CD14-positive monocyte (primary cell): ENCODE data around the gene SP9. TPM values are rescaled to one million over a fixed set of nuclear protein-coding genes. Genes with fewer than 3 reads are reported as not detected.
A peak's percentile ranks its signal among the peaks of the same experiment; 100 is the strongest.
"Not testable (repeated sequence)": the region's sequence is repeated elsewhere in the genome, so short reads cannot be mapped to it uniquely, and the experiment has no call there.

Experiments used
- DNase-seq, 3 donors: peaks; one replicate each; pipeline ENCODE4 v3.0.0-alpha.2; 2011 to 2022
- H2AFZ ChIP-seq: 2 replicates; pipeline ENCODE4 v1.6.0; 2012; ENCODE audit warnings: mild to moderate bottlenecking, low read depth, low read length, inconsistent platforms; ENCODE audit not compliant: insufficient read depth, poor library complexity, severe bottlenecking
- H3K27ac ChIP-seq, 2 donors: 1 replicate in 1 of 2; 2 replicates in 1 of 2; pipeline ENCODE4 v1.5.1; 2012 to 2013; ENCODE audit warnings: low read length in 2 of 2, control low read depth in 1 of 2, inconsistent platforms in 1 of 2, low read depth in 1 of 2, mild to moderate bottlenecking in 1 of 2
- H3K27me3 ChIP-seq, 2 donors: one replicate each; pipeline versions ENCODE4 v1.6.0 to v1.6.1; 2011 to 2013; ENCODE audit warnings: low read length in 2 of 2; ENCODE audit not compliant: control insufficient read depth in 2 of 2, insufficient read depth in 2 of 2
- H3K36me3 ChIP-seq, 2 donors: replicated peaks in 1 of 2; 1 replicate in 1 of 2; 2 replicates in 1 of 2; pipeline versions ENCODE4 v1.5.1 to v1.6.1; 2012 to 2013; ENCODE audit warnings: low read length in 2 of 2, control low read depth in 1 of 2, inconsistent platforms in 1 of 2, mild to moderate bottlenecking in 1 of 2; ENCODE audit not compliant: insufficient read depth in 2 of 2, control insufficient read depth in 1 of 2
- H3K4me1 ChIP-seq, 2 donors: 1 replicate in 1 of 2; 2 replicates in 1 of 2; pipeline versions ENCODE4 v1.5.1 to v1.6.1; 2012 to 2013; ENCODE audit warnings: low read length in 2 of 2, control low read depth in 1 of 2, inconsistent platforms in 1 of 2, mild to moderate bottlenecking in 1 of 2, moderate library complexity in 1 of 2; ENCODE audit not compliant: insufficient read depth in 2 of 2, control insufficient read depth in 1 of 2
- H3K4me2 ChIP-seq: replicated peaks from 2 replicates; pipeline ENCODE3; 2012; ENCODE audit warnings: low read length, moderate library complexity, mild to moderate bottlenecking; ENCODE audit not compliant: poor library complexity, severe bottlenecking; ENCODE audit errors: extremely low read depth
- H3K4me3 ChIP-seq, 3 experiments: fragments of 200-600 bp in 1 of 3; sonication (generic) in 1 of 3; replicated peaks in 1 of 3; 1 replicate in 2 of 3; 2 replicates in 1 of 3; pipeline ENCODE4 v1.5.1; 2011 to 2013; ENCODE audit warnings: low read length in 3 of 3, mild to moderate bottlenecking in 3 of 3, control low read depth in 2 of 3, low read depth in 2 of 3, inconsistent platforms in 1 of 3, moderate library complexity in 1 of 3
- H3K79me2 ChIP-seq: 2 replicates; pipeline ENCODE4 v1.6.0; 2012; ENCODE audit warnings: mild to moderate bottlenecking, control low read depth, inconsistent platforms, low read length, moderate library complexity; ENCODE audit not compliant: insufficient read depth
- H3K9ac ChIP-seq: 2 replicates; pipeline ENCODE4 v1.6.0; 2017; ENCODE audit warnings: low read length, mild to moderate bottlenecking; ENCODE audit not compliant: insufficient read depth, poor library complexity, severe bottlenecking
- H3K9me3 ChIP-seq, 2 donors: replicated peaks in 1 of 2; 1 replicate in 1 of 2; 2 replicates in 1 of 2; pipeline versions ENCODE4 v1.5.1 to v1.6.1; 2012 to 2013; ENCODE audit warnings: low read length in 2 of 2, control low read depth in 1 of 2; ENCODE audit not compliant: control insufficient read depth in 1 of 2, insufficient read depth in 1 of 2
- H4K20me1 ChIP-seq: 2 replicates; pipeline ENCODE4 v1.6.0; 2012; ENCODE audit warnings: mild to moderate bottlenecking, low read length, control low read depth, moderate library complexity; ENCODE audit not compliant: insufficient read depth
- H3K27ac Mint-ChIP-seq, 7 donors: one replicate each; pipeline ENCODE4 v1.8.0; 2020; ENCODE audit warnings: mild to moderate bottlenecking in 7 of 7, mixed read lengths in 7 of 7, moderate library complexity in 6 of 7, inconsistent platforms in 2 of 7
- H3K27me3 Mint-ChIP-seq, 3 donors: one replicate each; pipeline ENCODE4 v1.8.0; 2021 to 2022; ENCODE audit warnings: low read depth in 3 of 3, mild to moderate bottlenecking in 3 of 3, mixed read lengths in 3 of 3, moderate library complexity in 3 of 3, inconsistent platforms in 1 of 3
- H3K36me3 Mint-ChIP-seq, 2 donors: one replicate each; pipeline ENCODE4 v1.8.0; 2020; ENCODE audit warnings: mixed read lengths in 2 of 2, inconsistent platforms in 1 of 2, mild to moderate bottlenecking in 1 of 2
- H3K4me1 Mint-ChIP-seq: one replicate; pipeline ENCODE4 v1.8.0; 2020; ENCODE audit warnings: mild to moderate bottlenecking, mixed read lengths
- H3K4me3 Mint-ChIP-seq, 2 donors: one replicate each; pipeline ENCODE4 v1.8.0; 2020; ENCODE audit warnings: mild to moderate bottlenecking in 2 of 2, mixed read lengths in 2 of 2, moderate library complexity in 1 of 2
- H3K9me3 Mint-ChIP-seq, 7 donors: one replicate each; pipeline ENCODE4 v1.8.0; 2020 to 2022; ENCODE audit warnings: mixed read lengths in 7 of 7, mild to moderate bottlenecking in 6 of 7, moderate library complexity in 6 of 7, inconsistent platforms in 2 of 7
- WGBS: methylation state at CpG from one replicate; pipeline ENCODE4 v1.1.5; 2013; ENCODE audit warnings: missing lambda C conversion rate; ENCODE audit not compliant: insufficient coverage; 5-methylcytosine and 5-hydroxymethylcytosine counted together
- intact Hi-C, 2 donors: fragments of 100-400 bp; cut with micrococcal nuclease; formaldehyde crosslinking; loops; one replicate each; pipeline versions ENCODE4 v1.15.0 to v1.15.1; 2023
- polyA plus RNA-seq, 3 donors: library from polyadenylated mRNA; depleted of rRNA in 1 of 3; unstranded in 2 of 3; stranded (reverse) in 1 of 3; fragments of 300-500 nt in 2 of 3; fragments of >200 nt in 1 of 3; fragmentation: Illumina TruSeq in 2 of 3; gene quantifications; 1 replicate in 2 of 3; 2 replicates in 1 of 3; pipeline ENCODE4 v1.2.3, GENCODE V29; 2012 to 2021
- TF ChIP-seq, protein P1 (sequence below): fragments of 200-600 bp; IDR thresholded peaks from one replicate; pipeline ENCODE4 v1.8.0; 2022; ENCODE audit warnings: antibody characterized with exemption, mild to moderate bottlenecking

The SP9 gene
- polyA plus RNA-seq, 3 donors: not detected

DNA sequence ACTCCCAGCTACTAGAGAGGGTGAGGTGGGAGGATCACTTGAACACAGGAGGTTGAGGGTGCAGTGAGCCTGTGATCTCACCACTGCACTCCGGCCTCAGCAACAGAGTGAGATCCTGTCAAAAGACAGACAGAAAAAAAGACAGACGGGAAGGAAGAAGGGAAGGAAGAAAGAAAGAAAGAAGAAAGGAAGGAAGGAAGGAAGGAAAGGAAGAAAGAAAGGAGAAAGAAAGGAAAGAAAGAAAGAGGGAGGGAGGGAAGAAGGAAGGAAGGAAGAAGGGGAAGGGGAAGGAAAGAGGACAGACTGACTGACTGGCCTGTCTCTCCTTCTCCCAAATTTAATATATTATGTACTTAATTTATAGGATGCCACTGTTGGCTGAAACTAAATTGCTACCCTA, 21.6 kb downstream of the SP9 start:
- H3K4me2 ChIP-seq: no peak overlapping the region
- peaks cover 19 to 47% of the 10 kb centered on the region in 2 donors for H3K36me3 ChIP-seq
- no peak for DNase-seq
- no peaks in the 10 kb centered on the region for H3K27me3 Mint-ChIP-seq
- H3K9me3 Mint-ChIP-seq: peaks cover 0 to 3% (median 0%) of the 10 kb centered on the region in 7 donors
- intact Hi-C loops: no loop called here
- TF ChIP-seq, protein P1, sequence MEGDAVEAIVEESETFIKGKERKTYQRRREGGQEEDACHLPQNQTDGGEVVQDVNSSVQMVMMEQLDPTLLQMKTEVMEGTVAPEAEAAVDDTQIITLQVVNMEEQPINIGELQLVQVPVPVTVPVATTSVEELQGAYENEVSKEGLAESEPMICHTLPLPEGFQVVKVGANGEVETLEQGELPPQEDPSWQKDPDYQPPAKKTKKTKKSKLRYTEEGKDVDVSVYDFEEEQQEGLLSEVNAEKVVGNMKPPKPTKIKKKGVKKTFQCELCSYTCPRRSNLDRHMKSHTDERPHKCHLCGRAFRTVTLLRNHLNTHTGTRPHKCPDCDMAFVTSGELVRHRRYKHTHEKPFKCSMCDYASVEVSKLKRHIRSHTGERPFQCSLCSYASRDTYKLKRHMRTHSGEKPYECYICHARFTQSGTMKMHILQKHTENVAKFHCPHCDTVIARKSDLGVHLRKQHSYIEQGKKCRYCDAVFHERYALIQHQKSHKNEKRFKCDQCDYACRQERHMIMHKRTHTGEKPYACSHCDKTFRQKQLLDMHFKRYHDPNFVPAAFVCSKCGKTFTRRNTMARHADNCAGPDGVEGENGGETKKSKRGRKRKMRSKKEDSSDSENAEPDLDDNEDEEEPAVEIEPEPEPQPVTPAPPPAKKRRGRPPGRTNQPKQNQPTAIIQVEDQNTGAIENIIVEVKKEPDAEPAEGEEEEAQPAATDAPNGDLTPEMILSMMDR: no peak
- no peak overlapping the region for H3K27ac ChIP-seq
- no peak overlapping the region for H2AFZ ChIP-seq
- H3K36me3 Mint-ChIP-seq: peaks cover 37 to 50% of the 10 kb centered on the region in 2 donors
- no peaks in the 10 kb centered on the region for H3K9me3 ChIP-seq
- no peaks in the 10 kb centered on the region for H3K79me2 ChIP-seq
- no peaks in the 10 kb centered on the region for H3K27me3 ChIP-seq
- no peak overlapping the region for H3K9ac ChIP-seq
- no peaks in the 10 kb centered on the region for H3K4me1 ChIP-seq
- H4K20me1 ChIP-seq: peaks cover 37% of the 10 kb centered on the region
- 86% methylated on average over 1 of the region's 2 CpGs for WGBS
- H3K4me3 ChIP-seq: no peak overlapping the region
- H3K4me1 Mint-ChIP-seq: no peaks in the 10 kb centered on the region
- peak overlapping the region in 2 of 7 donors; percentile 2 to 9 for H3K27ac Mint-ChIP-seq
- H3K4me3 Mint-ChIP-seq: no peak overlapping the region

DNA sequence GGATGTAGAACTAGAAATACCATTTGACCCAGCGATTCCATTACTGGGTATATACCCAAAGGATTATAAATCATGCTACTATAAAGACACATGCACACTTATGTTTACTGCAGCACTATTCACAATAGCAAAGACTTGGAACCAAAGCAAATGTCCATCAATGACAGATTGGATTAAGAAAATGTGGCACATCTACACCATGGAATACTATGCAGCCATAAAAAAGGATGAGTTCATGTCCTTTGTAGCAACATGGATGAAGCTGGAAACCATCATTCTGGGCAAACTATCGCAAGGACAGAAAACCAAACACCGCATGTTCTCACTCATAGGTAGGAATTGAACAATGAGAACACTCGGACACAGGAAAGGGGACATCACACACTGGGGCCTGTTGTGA, 24.9 kb downstream of the SP9 start:
- Mint-ChIP-seq H3K36me3 (peaks cover 49 to 63% of the 10 kb centered on the region in 2 donors), H3K9me3 (peaks cover 0 to 16% (median 11%) of the 10 kb centered on the region in 7 donors)
- H3K4me2 ChIP-seq, DNase-seq, H3K27me3 ChIP-seq, H3K27ac Mint-ChIP-seq, H3K4me3 ChIP-seq, H3K79me2 ChIP-seq, H3K4me1 Mint-ChIP-seq, H3K27me3 Mint-ChIP-seq, H2AFZ ChIP-seq, H3K9ac ChIP-seq, H3K4me1 ChIP-seq, intact Hi-C loops, H3K4me3 Mint-ChIP-seq, H3K27ac ChIP-seq: not testable (repeated sequence)
- peaks cover 27% of the 10 kb centered on the region for H4K20me1 ChIP-seq
- H3K9me3 ChIP-seq: peaks cover 6 to 10% of the 10 kb centered on the region in 2 donors
- 100% methylated on average over 2 of the region's 4 CpGs for WGBS
- peaks cover 26 to 49% of the 10 kb centered on the region in 2 donors for H3K36me3 ChIP-seq
